ENCODE measurements around the gene VEZT.

VEZT gene

GRCh38 chr12:95248095-95248494, 30.5 kb downstream of the VEZT start:
- no peak for DNase-seq
- intact Hi-C loops (cut with DNase I), result no loop called here

- no peak for DNase-seq
- intact Hi-C loops (cut with DNase I), result no loop called here
Measured at GRCh38 chr12:95248604-95249360, 31.2 kb downstream of the VEZT start.

- no peak for DNase-seq
- intact Hi-C loops (cut with DNase I), result no loop called here
Measured at GRCh38 chr12:95253386-95253785, 35.8 kb downstream of the VEZT start.

- intact Hi-C loops (cut with DNase I), result no loop called here
- DNase-seq, result no peak
Measured at GRCh38 chr12:95257541-95257940, 39.9 kb downstream of the VEZT start.

GRCh38 chr12:95258151-95258550, 40.5 kb downstream of the VEZT start:
- intact Hi-C loops (cut with DNase I), result no loop called here
- DNase-seq, result no peak

GRCh38 chr12:95258803-95259202, 41.2 kb downstream of the VEZT start:
- intact Hi-C loops (cut with DNase I), result no loop called here
- no peak for DNase-seq

GRCh38 chr12:95259368-95259767, 41.8 kb downstream of the VEZT start:
- intact Hi-C loops (cut with DNase I), result no loop called here
- DNase-seq, result no peak

GRCh38 chr12:95261109-95261508, 43.5 kb downstream of the VEZT start:
- DNase-seq, result no peak
- intact Hi-C loops (cut with DNase I), result no loop called here

- DNase-seq, result no peak
- intact Hi-C loops (cut with DNase I), result no loop called here
Measured at GRCh38 chr12:95262808-95263207, 45.2 kb downstream of the VEZT start.

- intact Hi-C loops (cut with DNase I), result no loop called here
Measured at GRCh38 chr12:95265765-95266164, 48.2 kb downstream of the VEZT start.

GRCh38 chr12:95266254-95266653, 48.6 kb downstream of the VEZT start:
- intact Hi-C loops (cut with DNase I), result no loop called here
- DNase-seq, result no peak

More at GRCh38 chr12:95265765-95266164, 48.2 kb downstream of the VEZT start:
- DNase-seq, result no peak

GRCh38 chr12:95269892-95270291, 52.3 kb downstream of the VEZT start:
- intact Hi-C loops (cut with DNase I), result no loop called here
- DNase-seq, result no peak

GRCh38 chr12:95271465-95271864, 53.9 kb downstream of the VEZT start:
- DNase-seq, result no peak
- intact Hi-C loops (cut with DNase I), result no loop called here

- DNase-seq, result peak in 3 of 10 donors; percentile 19 to 69 (median 25)
- intact Hi-C loops (cut with DNase I), result no loop called here
Measured at GRCh38 chr12:95277139-95277538, 59.5 kb downstream of the VEZT start.

GRCh38 chr12:95279856-95280255, 62.2 kb downstream of the VEZT start:
- intact Hi-C loops (cut with DNase I), result no loop called here
- no peak for DNase-seq

GRCh38 chr12:95282266-95282665, 64.7 kb downstream of the VEZT start:
- DNase-seq, result no peak
- intact Hi-C loops (cut with DNase I), result no loop called here

GRCh38 chr12:95283371-95283770, 65.8 kb downstream of the VEZT start:
- DNase-seq, result no peak
- intact Hi-C loops (cut with DNase I), result no loop called here

- DNase-seq, result no peak
- intact Hi-C loops (cut with DNase I), result no loop called here
Measured at GRCh38 chr12:95286713-95287112, 69.1 kb downstream of the VEZT start.

GRCh38 chr12:95291501-95291900, 73.9 kb downstream of the VEZT start:
- DNase-seq, result no peak
- intact Hi-C loops (cut with DNase I), result no loop called here

GRCh38 chr12:95298916-95299315, 81.3 kb downstream of the VEZT start:
- intact Hi-C loops (cut with DNase I), result no loop called here

GRCh38 chr12:95300286-95300685, 82.7 kb downstream of the VEZT start:
- intact Hi-C loops (cut with DNase I), result no loop called here
- DNase-seq, result no peak

More at GRCh38 chr12:95298916-95299315, 81.3 kb downstream of the VEZT start:
- no peak for DNase-seq

- DNase-seq, result no peak
- intact Hi-C loops (cut with DNase I), result no loop called here
Measured at GRCh38 chr12:95303476-95303875, 85.9 kb downstream of the VEZT start.
